Peyer's patch (tissue), 4 donors: ENCODE measurements around the gene OSBPL5. TPM values are rescaled to one million over a fixed set of nuclear protein-coding genes. Genes with fewer than 3 reads are reported as not detected.

Experiments used
- DNase-seq, 3 donors: peaks; one replicate each; pipeline ENCODE4 v3.0.0-alpha.2; 2017 to 2019
- H3K27ac ChIP-seq, 4 donors: fragments of 200-600 bp; sonication (generic); one replicate each; pipeline ENCODE4 v1.5.1; 2016 to 2019
- H3K27me3 ChIP-seq, 2 donors: fragments of 200-600 bp; sonication (generic); one replicate each; pipeline ENCODE4 v1.5.1; 2019
- H3K36me3 ChIP-seq, 3 donors: fragments of 200-600 bp; sonication (generic); one replicate each; pipeline ENCODE4 v1.5.1; 2016 to 2019
- H3K4me1 ChIP-seq, 4 donors: fragments of 200-600 bp; sonication (generic); one replicate each; pipeline ENCODE4 v1.5.1; 2016 to 2019
- H3K4me3 ChIP-seq, 4 donors: fragments of 200-600 bp; sonication (generic); 1 replicate in 3 of 4; 2 replicates in 1 of 4; pipeline ENCODE4 v1.5.1; 2016 to 2019; ENCODE audit warnings: mild to moderate bottlenecking in 1 of 4
- H3K9me3 ChIP-seq, 4 donors: fragments of 200-600 bp; sonication (generic); one replicate each; pipeline ENCODE4 v1.5.1; 2016 to 2019; ENCODE audit warnings: mild to moderate bottlenecking in 1 of 4
- POLR2A ChIP-seq, 2 donors: fragments of 450-650 bp; IDR thresholded peaks; one replicate each; pipeline ENCODE4 v1.5.1; 2017; ENCODE audit warnings: antibody characterized with exemption in 2 of 2, mild to moderate bottlenecking in 2 of 2, moderate library complexity in 2 of 2
- total RNA-seq, 4 donors: library from RNA; depleted of rRNA; stranded (reverse); fragments of >200 nt; gene quantifications; one replicate each; pipeline ENCODE4 v1.1.0, GENCODE V29; 2016
- TF ChIP-seq, protein P1 (sequence below), 6 experiments: fragments of 450-650 bp in 4 of 6; fragments of 200-600 bp in 2 of 6; sonication (generic) in 1 of 6; IDR thresholded peaks; one replicate each; pipeline ENCODE4 v1.5.1; 2017 to 2019; ENCODE audit warnings: antibody characterized with exemption in 6 of 6, mild to moderate bottlenecking in 3 of 6, moderate library complexity in 1 of 6

Gene OSBPL5
- total RNA-seq, 4 donors from 2014 or later = 39.8 to 110 (median 73.2) TPM

DNA sequence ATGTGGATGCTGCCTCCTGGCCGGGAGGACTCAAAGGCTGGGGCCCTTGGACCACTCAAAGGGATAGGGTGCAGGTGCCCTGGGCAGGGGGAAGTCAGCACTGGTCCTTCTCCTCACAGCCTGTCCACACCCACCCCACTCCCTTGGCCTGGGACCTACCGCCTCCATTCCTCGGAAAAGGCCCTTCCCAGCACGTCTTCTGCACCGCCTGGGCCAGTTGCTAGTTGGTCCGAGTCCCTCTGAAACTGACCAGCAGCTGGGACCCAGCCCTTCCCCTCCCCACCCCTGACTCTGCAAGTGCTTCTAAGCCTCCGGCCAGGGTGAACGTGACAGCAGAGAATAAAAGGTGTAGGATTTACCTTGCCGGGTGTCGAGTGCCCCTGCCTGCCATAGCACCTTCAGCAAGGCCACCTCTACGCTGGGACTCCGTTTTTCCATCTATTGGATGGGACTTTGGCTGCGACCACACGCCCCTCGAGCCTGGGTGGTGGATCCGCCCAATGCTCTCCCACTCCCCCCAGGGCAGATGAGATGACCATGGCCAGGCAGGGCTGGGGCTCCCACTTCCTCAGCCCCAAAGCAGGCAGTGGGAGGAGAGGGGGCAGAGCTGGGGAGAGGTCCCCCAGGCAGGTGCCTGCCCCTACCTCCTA is 37.3 kb downstream of the OSBPL5 start:
- peaks cover 0 to 46% (median 0%) of the 10 kb centered on the region in 4 donors for H3K4me1 ChIP-seq
- DNase-seq = no peak
- no peaks in the 10 kb centered on the region for H3K36me3 ChIP-seq
- no peak for TF ChIP-seq POLR2A (IDR thresholded peaks at IDR 0.05)
- TF ChIP-seq, protein P1, sequence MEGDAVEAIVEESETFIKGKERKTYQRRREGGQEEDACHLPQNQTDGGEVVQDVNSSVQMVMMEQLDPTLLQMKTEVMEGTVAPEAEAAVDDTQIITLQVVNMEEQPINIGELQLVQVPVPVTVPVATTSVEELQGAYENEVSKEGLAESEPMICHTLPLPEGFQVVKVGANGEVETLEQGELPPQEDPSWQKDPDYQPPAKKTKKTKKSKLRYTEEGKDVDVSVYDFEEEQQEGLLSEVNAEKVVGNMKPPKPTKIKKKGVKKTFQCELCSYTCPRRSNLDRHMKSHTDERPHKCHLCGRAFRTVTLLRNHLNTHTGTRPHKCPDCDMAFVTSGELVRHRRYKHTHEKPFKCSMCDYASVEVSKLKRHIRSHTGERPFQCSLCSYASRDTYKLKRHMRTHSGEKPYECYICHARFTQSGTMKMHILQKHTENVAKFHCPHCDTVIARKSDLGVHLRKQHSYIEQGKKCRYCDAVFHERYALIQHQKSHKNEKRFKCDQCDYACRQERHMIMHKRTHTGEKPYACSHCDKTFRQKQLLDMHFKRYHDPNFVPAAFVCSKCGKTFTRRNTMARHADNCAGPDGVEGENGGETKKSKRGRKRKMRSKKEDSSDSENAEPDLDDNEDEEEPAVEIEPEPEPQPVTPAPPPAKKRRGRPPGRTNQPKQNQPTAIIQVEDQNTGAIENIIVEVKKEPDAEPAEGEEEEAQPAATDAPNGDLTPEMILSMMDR (IDR thresholded peaks at IDR 0.05) = no peak
- peak overlapping the region in 1 of 4 donors; percentile 54 for H3K27ac ChIP-seq
- H3K9me3 ChIP-seq = no peaks in the 10 kb centered on the region
- no peaks in the 10 kb centered on the region for H3K27me3 ChIP-seq
- no peak overlapping the region for H3K4me3 ChIP-seq

DNA sequence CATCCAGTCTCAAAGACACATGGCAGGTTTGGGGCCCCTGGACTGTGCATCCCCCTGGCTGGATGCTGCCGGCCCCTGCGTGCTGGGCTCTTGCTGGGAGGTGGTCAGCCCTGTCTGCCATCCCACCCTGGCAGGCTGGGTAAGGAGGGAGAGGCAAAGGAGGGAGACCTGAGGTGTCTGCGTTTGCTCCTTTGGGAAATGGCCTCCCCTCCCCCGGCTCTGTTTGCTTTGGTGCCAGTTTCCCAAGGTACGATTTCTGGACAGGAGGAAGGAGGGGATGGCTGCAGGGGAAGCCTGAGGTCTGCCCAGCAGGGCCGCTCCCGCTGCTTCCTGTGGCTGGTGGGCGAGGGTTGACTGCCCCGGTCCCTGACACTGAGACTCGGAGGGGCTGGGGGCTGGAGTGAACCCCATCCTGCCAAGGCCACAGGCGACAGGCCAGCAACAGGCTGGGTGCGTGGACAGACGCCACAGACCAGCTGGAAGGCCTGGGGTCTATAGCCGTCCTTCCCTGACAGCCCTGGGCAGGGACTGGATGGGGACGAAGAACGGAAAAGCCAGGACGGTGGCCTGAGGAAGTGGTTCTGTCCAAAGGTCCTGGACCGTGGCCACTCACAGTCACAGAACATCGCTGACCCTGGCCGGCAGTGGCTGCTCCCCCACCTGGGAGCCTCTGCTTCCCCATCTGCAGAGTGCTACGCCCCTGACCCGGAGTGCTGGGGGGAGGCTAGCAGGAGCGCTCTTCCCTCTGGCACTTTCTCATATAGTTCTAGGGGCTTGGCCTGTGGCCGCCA is 38.0 kb downstream of the OSBPL5 start:
- peaks cover 0 to 7% (median 0%) of the 10 kb centered on the region in 3 donors for H3K36me3 ChIP-seq
- DNase-seq = peak in 1 of 3 donors; percentile 46
- H3K4me1 ChIP-seq = peaks cover 0 to 50% (median 0%) of the 10 kb centered on the region in 4 donors
- H3K9me3 ChIP-seq = no peaks in the 10 kb centered on the region
- TF ChIP-seq POLR2A (IDR thresholded peaks at IDR 0.05) = no peak
- no peak overlapping the region for H3K4me3 ChIP-seq
- H3K27me3 ChIP-seq = no peaks in the 10 kb centered on the region
- peak overlapping the region in 3 of 4 donors; percentile 32 to 68 (median 54) for H3K27ac ChIP-seq

DNA sequence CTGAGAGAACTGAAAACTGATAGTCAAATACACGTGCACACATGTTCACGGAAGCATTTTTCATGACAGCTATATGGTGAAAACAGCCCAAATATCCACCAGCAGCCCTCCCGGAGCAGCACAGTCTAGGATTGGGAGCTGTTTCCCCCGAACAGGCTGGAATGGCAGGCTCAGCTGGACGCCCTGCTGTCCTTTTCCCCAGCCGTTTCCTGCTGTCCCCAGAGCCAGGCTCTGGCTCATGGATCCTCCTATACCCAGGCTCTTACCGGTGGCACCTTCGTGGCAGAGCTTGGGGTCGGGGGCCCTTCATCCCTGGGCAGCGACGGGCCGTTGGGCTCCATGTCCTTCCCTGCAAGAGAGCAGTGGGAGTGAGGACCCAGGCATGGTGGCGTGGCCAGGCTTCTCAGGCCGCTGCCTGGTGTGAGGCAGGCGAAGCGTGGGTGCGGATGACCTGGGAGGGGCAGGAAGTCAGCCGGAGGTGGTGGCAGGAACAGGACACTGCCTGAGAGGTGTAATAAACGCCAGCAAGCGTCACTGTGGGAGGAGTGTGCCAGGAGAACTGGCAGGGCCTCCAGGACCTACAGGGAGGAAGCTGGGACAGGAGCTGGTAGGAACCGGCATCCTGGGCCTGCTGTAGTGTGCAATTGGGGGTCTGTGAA is 38.8 kb downstream of the OSBPL5 start:
- Histone ChIP-seq H3K9me3 (no peaks in the 10 kb centered on the region), H3K4me3 (no peak overlapping the region), H3K36me3 (peaks cover 0 to 15% (median 0%) of the 10 kb centered on the region in 3 donors), H3K27ac (peak overlapping the region in 3 of 4 donors; percentile 54 to 68 (median 59)), H3K4me1 (peaks cover 0 to 50% (median 0%) of the 10 kb centered on the region in 4 donors), H3K27me3 (no peaks in the 10 kb centered on the region)
- peak in 2 of 3 donors; percentile 84 to 90 for DNase-seq
- TF ChIP-seq, protein P1 (IDR thresholded peaks at IDR 0.05) = no peak
- TF ChIP-seq POLR2A (IDR thresholded peaks at IDR 0.05) = no peak

DNA sequence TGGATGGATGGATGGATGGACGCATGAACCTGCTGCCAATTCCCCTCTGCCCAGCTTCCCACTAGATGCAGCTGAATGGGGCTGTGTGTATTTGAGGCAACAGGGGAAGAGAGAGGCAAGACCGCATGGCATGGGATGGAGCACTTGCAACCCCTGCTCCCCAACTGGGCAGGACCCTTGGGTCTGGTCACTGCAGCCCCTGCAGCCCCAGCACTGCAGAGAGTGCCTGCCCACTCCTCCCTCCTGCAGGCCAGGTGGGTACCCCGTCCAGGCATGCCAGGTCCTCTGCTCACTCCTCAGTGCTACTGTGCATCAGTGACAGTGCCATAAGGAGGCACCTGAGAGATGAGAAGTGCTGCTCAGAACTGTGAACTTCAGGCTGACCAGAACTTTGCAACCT is 40.3 kb downstream of the OSBPL5 start:
- peaks cover 0 to 50% (median 0%) of the 10 kb centered on the region in 4 donors for H3K4me1 ChIP-seq
- H3K9me3 ChIP-seq = no peaks in the 10 kb centered on the region
- H3K27me3 ChIP-seq = no peaks in the 10 kb centered on the region
- H3K36me3 ChIP-seq = peaks cover 0 to 26% (median 0%) of the 10 kb centered on the region in 3 donors
- H3K27ac ChIP-seq = peak overlapping the region in 2 of 4 donors; percentile 38 to 59
- no peak for DNase-seq
- TF ChIP-seq POLR2A (IDR thresholded peaks at IDR 0.05) = no peak
- TF ChIP-seq, protein P1 (IDR thresholded peaks at IDR 0.05) = no peak
- no peak overlapping the region for H3K4me3 ChIP-seq

DNA sequence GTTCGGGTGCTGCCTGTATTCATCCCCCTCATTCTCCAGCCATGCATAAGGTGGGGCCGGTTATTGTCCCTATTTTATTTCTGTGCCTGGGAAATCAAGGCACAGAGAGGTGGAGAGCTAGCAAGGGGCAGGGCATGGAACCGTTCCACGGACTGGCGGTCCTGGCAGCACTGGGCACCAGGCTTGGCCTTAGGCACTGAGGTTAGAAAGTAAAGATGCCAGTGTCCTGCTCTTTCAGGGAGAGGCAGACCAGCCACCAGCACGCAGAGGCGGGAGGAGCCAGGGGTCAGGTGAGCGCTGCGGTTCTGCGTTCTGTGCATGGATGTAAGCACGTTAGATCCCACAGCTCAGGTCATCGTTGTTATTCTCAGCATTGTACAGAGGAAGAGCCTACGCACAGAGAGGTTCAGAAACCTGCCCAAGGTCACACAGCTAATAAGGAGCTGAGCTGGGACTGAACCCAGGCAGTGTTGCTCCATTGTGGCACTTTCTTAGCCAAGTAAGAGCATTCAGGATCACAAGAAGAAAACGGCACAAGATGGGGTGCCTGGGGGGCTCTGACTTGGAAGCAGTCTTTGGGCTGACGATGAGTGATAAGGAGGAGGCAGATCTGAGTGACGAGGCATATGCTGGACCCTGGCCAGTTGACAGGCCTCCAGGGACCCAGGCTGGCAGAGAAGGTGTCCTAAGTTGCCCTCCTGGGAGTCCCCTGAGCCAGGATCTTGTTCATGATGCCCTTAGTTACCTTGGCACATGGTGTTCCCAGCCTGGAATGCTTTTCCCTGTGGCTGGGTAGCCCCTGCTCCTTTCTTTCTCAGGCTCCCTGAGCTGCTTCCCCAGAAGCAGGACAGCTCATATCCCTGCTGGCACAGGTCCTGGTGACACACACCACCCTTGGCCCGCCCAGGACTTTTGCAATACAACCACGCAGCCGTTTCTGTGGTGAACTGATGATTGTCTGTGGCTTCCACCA is 41.1 kb downstream of the OSBPL5 start:
- Histone ChIP-seq H3K4me3 (no peak overlapping the region), H3K4me1 (peaks cover 0 to 50% (median 0%) of the 10 kb centered on the region in 4 donors), H3K36me3 (peaks cover 0 to 33% (median 0%) of the 10 kb centered on the region in 3 donors), H3K9me3 (no peaks in the 10 kb centered on the region), H3K27ac (peak overlapping the region in 3 of 4 donors; percentile 17 to 59 (median 38)), H3K27me3 (no peaks in the 10 kb centered on the region)
- TF ChIP-seq, protein P1 (IDR thresholded peaks at IDR 0.05) = no peak
- TF ChIP-seq POLR2A (IDR thresholded peaks at IDR 0.05) = no peak
- DNase-seq = peak; percentile 40 to 84 (median 68)
